GM19351 (cell line): Measurements from ENCODE around the gene UBQLN4.
"Not testable (repeated sequence)": the region's sequence is repeated elsewhere in the genome, so short reads cannot be mapped to it uniquely, and the experiment has no call there.

Experiments used
- ATAC-seq: cut with Tn5 transposase; IDR thresholded peaks from one replicate; pipeline ENCODE4 v1.9.1; 2021; ENCODE audit warnings: mild to moderate bottlenecking, moderate library complexity; ENCODE audit not compliant: unreplicated experiment

The UBQLN4 gene

DNA sequence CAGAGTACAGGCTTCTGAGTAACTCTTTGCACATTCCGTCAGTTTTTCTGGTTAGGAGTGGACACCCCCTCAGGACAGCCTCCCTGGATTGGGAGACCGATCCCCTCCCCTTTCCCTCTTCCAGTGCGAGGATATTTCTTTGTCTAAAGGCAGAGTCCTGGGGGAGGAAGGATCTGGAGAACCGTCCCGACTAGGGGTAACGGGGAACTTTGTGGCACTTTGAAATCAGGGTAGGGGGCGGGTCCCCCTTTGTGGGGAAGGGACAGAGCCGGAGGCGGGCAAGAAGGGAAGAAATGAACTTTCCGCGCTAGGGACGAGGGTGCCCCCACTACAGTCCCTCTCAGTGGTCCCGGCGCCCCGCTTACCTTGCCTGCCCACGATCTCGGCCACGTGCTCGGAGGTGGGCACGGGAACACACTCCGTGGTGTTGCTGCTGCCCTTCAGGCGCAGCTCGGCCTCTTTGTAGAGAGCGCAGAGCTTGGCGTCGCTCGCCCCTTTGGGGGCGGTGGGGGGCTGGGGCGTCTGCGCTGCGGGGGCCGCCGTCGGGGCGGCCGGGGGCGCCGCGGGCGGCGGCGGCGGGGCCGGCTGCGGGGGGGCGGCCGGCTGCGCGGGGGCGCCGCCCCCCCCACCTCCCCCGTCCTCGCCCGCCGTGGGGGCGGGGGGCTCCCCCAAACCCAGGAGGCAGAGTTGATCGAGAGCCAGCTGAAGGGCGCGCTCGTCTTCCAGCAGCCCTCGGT, 27.8 kb upstream of the UBQLN4 start:
- no peak for ATAC-seq

DNA sequence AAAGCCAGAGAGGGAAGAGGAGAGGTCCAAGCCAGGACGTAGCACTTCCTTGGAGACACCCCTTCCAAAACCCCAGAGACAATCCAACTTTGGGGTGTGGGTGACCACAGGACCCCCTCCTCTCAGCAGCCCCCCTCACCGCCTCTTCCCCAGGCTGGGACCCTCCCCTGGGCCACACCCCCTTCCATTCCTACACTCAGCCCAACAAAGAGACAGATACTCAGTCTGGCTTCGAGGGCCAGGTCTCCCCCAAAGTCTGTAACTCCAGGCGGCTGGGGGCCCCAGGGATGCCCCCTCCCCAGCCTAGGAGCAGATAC, 27.2 kb upstream of the UBQLN4 start:
- no peak for ATAC-seq

DNA sequence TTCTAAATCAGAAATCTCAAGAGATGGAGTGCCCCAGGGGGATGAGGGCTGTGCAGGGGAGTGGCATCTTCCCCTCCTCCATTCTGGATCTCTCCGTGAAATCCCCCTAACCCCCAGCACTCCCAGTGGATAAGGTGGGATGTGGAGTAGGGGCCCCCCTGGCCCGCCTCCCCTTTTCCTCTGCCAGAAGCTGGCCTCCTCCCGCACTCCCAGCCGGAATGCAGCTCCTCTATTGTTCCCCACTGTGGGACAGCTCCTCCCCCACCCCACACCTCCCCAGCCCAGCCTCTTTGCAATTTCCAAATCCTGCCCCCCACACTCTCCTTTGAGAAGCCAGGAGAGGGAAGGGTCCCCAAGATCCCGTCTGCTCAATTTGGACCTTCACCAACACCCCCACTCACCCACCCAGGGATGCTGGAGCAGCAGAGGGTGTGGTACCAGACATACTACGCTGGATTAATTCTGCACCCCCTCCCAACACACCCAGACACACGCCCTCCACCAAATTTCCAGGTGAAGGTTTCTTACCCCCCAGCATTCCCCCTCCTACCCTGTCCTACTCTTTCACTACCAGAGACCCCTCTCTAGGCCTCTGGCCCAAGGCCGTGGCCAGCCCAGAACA, 26.8 kb upstream of the UBQLN4 start:
- ATAC-seq = no peak

DNA sequence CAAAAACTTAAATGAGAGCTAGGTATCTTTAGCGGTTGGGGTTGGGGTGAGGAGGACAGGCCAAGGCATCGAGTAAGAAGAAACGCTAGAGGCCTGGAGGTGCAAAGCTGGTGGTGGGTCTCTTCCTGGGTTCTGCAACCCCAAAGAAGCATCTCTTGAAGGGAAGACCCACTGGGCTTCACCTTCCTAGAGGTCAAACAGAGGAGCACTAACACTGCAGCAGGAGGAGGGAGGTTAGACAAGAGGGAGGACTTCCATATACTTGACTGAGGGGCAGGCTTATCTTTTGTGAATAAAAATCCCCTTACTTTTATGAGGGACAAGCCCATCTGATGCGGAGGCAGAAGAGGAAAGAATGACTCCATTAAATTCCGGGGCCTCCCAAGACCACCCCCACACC, 26.2 kb upstream of the UBQLN4 start:
- no peak for ATAC-seq

DNA sequence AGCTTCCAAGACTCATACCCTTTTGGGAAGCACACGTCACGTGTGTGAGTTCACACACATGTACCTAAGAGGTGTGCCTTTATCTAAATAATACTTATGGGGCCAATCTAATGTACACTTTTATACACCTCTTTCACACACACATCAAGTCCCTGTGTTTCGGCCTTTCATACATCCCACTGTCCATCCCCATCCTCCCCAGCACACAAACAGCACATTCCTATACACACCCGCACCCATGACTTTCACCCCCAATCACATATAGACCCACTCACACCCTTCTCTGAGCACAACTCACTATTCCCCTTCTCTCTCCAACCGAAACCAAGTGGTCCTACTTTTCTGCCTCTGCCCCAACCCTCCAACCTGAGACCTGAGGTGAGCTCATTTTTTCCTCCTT, 25.1 kb upstream of the UBQLN4 start:
- ATAC-seq = no peak

DNA sequence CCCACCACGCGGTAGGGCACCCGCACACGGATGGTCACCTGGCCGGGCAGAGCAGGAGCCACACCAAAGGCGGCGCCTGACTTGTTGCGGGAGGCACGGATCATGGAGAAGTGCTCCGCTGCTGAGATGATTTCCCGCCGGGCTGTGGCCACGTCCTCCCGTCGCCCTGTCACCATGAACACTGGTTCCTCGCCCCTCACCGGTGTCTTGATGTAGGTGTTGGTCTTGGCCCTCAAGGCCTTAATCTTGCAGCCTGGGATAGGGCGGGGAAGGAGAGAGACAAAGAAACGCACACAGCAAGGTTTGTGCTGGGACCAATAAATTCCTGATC, 23.8 kb upstream of the UBQLN4 start:
- no peak for ATAC-seq

DNA sequence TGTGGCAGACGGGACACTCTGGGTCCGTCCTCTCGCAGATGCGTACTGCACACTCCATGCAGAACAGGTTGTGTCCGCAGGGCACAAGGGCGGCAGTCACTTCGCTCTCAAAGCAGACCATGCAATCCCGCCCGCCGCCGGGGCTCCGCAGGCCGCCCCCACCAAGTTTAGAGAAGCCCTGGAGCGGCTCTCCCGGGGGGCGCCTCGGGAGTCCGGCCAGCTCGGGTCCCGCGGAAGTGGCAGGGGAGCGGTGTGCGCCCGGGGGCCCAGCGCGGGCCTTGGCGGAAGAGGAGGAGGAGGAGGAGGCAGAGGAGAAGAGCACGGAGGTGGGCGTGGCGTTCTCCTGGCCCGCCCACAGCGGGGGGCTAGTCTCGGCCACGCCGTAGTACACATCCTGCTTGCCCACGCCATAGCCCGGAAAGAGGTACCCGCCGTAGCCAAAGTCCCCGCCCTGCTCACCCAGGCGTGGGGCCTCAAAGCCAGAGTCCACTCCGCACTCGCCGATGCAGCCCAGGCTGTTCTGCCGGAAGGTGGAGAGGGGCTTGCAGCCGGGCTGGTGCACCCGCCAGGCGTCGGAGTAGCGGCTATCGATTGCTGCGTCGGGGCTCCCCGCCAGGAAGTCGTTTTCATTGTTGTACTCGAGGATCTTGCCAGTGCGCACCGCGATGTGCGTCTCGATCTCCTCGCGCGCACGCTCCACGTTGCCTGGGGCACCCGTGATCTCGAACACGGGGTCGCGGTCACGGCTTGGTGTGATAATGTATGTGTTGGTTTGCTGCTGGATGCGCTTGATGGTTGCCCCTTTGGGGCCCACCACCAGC, 23.2 kb upstream of the UBQLN4 start:
- no peak for ATAC-seq

DNA sequence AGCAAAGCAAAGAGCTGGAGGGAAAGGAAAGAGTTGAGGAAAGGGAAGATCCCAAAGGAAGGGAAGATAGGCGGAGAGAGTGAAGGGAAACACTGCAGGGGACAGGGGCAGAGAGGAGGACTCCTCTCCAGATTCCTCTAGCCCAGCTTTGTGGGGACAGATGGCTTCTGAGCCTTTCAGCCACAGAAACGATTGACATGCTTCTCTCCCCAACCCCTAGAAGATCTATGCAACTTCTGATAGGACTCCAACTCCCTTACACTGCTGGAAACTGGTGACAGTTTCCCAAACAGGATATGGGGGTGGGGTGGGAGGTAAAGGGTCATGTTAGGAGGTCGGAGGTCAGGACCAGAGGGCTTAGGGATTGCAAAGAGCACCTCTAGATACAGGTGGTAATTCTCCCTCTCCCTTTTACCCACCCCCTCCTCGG, 22.2 kb upstream of the UBQLN4 start:
- no peak for ATAC-seq

DNA sequence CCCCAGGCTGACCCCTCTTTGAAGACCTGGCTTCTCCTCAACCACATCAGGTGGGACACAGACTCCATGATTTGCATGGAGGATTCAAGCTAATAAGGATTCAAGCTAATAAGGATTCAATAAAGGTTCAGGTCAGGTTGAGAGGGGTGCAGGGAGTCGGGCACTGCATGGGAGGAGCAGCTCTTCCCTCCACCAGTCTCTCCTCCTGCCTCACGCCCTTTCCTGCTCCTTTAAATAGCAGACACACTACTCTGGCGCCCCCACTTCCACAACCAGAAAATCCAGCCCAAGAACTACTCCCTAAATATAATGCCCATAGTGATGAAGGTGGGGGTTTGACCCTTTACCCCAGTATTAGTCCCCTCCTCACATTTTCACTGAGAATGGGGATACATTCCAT, 21.6 kb upstream of the UBQLN4 start:
- no peak for ATAC-seq

DNA sequence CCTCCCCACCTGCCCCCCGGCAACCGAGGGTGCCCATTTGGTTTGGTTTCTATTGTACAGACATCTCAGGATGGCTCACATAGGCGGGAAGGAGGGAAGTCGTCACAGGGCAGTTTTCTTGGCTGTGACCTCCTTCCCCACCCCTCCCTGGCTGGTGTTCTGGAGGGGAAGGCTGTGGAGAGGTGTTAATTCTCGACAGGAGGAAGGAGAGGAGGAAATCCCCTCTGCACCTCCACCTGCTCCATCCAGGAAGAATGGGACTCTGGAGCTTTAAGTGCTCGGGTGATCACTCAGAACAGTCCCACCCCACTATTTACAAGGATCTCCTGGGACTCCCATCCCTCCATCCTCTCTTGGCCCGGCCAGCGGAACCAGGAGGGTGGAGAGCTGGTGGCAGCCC, 21.1 kb upstream of the UBQLN4 start:
- ATAC-seq = no peak

DNA sequence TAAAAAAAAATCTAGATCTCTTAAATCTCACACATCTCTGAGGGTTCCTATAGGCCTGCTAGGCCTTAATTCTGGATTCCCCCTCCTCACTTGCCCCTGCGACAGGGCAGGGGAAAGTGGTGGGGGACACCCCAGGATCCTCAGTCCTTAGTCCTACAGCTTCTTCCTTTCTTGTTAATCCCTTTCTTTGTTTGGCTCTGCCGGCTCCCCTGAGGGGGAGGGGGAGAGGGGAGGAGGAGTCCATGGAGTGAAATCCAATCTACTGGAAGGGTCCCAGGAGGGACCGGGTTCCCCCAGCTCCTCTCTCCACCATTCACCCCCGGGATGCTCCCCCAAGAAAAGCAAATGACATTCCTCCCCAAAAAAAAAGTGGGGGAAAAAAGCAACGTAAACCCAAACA, 20.1 kb upstream of the UBQLN4 start:
- no peak for ATAC-seq

DNA sequence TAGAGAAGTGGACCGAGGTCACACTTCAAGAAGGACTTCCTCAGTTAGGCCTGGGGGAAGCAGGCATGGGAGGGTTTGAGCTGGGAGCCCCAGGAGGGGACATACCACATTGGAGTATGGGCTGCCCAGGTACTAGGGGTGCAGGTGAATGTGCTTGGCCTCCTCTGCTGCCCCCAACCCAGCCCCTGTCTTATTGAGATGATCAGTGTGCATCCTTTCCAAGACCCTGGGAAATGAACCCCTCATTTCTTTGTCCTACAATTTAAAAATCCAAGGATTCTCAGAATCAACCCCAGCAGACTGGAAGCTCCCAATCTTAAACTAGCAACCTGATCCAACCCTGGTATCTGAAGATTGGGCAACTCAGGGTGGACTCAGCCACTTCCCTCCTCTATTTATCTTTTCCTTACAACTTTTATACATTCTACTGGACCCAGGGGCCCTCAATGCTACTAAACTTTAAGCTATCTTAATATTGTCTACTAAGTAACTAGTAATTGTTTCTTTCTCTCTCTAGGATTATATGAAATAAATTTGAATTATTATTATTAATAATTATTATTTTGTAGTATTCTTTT, 19.6 kb upstream of the UBQLN4 start:
- ATAC-seq = no peak

DNA sequence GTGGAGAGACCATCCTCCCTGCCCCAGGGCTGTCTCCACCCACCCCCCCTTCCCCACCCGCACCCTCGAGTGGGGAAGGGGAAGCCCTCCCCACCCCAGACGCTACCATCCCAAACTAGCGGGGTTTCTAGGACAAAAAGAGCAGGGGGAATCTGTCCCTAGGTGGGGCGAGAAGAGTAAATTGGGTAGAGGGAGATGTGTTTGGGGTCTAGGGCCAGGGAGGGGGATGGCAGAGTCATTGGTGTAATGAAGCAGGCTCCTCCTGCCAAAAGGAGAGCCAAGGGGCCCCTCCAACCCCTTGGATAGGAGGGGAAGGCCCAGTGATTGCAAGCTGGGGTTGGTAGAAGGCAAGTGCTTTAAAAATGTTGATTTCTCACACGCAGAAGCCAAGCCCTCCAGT, 18.7 kb upstream of the UBQLN4 start:
- ATAC-seq = no peak

DNA sequence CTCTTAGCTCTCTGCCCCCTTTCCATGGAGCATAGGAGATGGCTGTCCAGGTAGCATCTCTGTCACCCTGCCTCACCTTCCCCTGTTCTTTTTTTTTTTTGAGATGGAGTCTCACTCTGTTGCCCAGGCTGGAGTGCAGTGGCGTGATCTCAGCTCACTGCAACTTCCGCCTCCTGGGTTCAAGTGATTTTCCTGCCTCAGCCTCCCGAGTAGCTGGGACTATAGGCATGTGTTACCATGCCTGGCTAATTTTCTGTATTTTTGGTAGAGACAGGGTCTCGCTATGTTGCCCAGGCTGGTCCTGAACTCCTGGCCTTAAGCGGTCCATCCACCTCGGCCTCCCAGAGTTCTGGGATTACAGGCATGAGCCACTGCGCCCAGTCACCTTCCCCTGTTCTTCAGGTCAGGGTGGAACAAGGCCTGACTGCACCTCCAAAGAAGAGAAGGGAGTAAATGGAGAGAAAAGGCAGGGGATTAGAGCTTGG, 17.8 kb upstream of the UBQLN4 start:
- ATAC-seq = not testable (repeated sequence)

DNA sequence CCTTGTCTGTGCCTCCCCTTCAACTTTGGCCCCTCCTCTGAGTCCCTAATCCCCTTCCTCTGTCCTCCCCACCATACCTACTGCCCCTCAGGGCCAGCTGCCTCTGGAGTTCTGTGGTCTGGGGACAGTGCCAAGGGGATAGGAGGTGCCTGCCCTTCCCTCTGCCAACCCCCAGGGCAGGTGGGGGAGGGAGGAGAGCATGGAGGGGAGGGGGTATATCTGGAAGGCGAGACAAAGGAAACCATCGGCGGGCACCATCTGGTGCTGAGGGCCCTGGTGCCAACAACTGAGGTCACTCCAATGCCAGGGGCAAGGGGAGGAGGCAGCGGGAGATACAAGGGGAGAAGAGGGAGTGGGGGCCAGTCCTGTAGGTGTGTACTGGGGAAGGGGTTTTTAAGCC, 16.9 kb upstream of the UBQLN4 start:
- no peak for ATAC-seq

DNA sequence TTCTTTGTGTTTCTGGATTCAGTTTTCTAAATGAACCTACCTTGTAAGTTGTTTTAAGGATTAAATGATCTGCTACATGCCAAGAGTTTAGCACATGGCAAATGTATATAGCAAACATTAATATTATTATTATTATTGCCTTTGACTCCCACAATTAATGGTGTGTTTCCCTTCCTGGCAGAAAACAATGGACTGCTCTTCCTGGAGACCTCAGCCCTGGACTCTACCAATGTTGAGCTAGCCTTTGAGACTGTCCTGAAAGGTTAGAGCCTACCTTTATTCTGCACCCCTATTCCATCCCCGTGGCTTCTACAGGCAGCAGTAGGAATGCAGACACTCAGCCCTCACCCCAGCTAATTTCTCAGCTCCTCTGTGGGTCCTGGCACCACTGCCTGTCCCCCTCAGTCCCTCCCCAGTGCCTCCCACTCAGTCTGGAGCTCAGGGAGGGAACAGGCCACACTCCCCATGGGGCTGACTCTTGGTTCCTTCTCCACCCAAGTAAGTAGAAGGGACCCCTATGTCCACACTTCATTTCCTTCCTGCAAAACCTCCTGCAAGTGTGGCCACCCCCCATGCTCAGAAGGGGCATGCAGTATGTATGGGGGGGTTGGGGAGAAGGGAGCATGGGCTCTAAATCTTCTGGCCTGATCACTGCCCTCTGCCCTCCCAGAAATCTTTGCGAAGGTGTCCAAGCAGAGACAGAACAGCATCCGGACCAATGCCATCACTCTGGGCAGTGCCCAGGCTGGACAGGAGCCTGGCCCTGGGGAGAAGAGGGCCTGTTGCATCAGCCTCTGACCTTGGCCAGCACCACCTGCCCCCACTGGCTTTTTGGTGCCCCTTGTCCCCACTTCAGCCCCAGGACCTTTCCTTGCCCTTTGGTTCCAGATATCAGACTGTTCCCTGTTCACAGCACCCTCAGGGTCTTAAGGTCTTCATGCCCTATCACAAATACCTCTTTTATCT, 16.2 kb upstream of the UBQLN4 start:
- no peak for ATAC-seq

DNA sequence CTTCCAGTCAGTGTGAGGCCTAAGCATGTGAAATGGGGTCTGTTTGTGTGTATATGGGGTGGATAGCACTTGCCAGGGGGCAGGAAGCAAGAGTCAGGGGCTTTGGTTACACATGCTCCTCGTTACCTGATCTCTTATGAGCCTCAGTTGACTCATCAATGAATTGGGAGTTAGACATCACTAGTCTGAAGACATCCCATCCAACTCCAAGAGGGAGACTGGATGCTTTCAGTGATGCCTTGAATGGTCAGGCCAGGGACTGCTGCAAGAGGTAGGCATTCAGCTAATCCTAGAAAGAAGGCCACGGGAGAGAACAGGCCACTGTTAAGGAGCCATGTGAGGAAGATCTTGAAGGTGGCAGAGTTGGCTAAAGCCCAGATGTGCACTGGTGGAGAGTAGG, 13.7 kb upstream of the UBQLN4 start:
- ATAC-seq = no peak

DNA sequence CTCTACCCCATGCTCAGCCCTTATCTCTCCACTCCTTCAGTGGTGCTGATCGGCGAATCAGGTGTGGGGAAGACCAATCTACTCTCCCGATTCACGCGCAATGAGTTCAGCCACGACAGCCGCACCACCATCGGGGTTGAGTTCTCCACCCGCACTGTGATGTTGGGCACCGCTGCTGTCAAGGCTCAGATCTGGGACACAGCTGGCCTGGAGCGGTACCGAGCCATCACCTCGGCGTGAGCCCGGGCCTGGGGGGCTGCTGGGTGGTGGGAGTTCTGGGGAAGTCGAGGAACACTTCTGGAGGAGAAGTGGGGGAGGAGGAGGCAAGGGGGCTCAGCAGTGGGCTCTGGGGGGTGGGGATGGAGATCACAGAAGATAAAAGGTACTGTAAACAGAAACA, 12.3 kb upstream of the UBQLN4 start:
- no peak for ATAC-seq

DNA sequence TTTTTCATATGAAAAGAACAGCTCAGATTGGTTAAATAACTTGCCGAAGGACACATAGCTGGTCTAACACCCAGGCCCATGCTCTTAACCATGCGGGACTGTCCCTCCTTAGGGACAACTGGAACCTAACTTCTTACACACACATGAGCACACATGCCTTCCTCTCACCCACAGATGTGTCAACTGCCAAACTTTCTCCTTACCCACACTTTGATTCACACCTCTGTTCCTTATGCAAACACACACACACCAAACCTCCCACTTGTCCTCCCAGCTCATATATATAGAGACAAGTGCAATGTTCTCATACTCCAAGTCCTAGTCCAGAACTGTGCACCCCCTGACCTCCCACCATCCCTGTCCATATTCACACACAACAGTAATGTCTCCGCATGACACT, 11.6 kb upstream of the UBQLN4 start:
- ATAC-seq = no peak

DNA sequence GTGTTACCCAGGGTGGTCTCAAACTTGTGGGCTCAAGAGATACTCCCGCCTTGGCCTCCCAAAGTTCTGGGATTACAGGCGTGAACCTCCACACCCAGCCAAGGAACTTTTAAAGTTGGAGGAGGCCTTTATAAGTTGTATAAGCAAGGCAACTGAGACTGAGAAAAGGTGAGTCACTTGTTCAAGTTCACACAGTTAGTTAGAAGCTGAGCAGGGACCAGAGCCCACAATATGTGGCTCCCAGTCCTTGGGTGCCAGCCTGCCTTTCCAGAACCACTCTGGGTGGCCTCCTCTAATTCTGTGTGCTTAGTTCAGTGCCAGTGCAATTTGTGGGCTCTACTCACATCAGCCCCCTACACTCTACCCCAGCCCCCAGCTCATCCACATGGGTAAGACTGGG, 11.0 kb upstream of the UBQLN4 start:
- ATAC-seq = no peak

DNA sequence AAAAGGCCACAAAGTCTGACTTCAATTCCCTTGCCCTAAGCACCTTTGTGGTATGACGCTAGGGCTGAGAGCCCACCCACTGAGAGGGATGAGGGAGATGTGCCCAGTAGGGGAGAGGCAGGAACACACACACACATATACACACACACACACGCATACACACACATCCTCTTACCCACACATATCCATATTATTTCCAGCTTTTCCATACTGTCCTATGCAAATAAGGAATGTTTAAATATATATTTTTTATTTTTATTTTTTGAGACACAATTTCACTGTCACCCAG, 10.3 kb upstream of the UBQLN4 start:
- ATAC-seq = no peak
